Vagina (tissue), 2 donors: ENCODE measurements around the gene SLC17A7.

Source experiments
- POLR2AphosphoS5 ChIP-seq, 2 donors: sonication (generic); formaldehyde crosslinking; IDR thresholded peaks; one replicate each; pipeline ENCODE4 v1.9.0; 2017; ENCODE audit warnings: antibody characterized with exemption in 2 of 2, mild to moderate bottlenecking in 2 of 2, low read depth in 1 of 2; ENCODE audit not compliant: insufficient read depth in 1 of 2
- TF ChIP-seq, protein P1 (sequence below), 3 experiments: fragments of 450-650 bp in 2 of 3; fragments of 200-600 bp in 1 of 3; sonication (generic) in 1 of 3; IDR thresholded peaks; one replicate each; pipeline ENCODE4 v1.5.1; 2017 to 2019; ENCODE audit warnings: antibody characterized with exemption in 3 of 3, mild to moderate bottlenecking in 2 of 3, moderate library complexity in 2 of 3

DNA sequence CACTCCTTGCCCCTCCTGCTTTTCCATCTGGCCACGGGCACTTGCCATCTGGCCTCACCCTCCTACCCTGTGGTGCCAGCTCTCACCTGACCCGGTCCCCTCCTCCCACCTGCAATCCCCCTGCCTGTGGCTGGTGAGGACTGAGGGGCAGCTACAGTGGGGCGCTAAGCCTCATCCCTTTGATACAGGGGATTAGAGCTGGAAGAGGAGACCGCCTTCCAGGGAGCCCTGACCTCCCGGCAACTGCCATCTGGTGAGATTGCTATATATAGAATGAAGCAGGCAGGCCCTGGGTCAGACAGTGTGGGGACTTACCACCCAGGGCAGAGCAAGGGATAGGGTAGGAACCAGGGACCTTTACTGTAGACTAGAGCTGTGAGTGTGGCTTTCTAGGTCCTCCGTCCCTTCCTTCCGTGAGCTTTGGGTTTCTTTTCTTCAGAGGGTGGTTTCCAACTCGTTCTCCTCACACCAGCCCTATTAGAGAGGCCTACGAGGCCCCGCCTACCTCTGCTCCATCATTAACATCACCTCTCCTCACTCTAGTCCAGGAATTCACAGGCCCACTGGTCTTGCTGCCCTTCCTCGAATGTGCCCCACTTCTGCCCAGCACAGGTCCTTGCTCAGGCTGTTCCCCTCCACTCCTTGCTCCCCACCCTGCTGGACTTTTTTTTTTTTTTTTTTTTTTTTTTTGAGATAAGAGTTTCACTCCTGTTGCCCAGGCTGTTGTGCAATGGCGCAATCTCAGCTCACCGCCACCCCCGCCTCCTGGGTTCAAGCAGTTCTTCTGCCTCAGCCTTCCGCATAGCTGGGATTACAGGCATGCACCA is 45.5 kb downstream of the SLC17A7 start:
- TF ChIP-seq, protein P1, sequence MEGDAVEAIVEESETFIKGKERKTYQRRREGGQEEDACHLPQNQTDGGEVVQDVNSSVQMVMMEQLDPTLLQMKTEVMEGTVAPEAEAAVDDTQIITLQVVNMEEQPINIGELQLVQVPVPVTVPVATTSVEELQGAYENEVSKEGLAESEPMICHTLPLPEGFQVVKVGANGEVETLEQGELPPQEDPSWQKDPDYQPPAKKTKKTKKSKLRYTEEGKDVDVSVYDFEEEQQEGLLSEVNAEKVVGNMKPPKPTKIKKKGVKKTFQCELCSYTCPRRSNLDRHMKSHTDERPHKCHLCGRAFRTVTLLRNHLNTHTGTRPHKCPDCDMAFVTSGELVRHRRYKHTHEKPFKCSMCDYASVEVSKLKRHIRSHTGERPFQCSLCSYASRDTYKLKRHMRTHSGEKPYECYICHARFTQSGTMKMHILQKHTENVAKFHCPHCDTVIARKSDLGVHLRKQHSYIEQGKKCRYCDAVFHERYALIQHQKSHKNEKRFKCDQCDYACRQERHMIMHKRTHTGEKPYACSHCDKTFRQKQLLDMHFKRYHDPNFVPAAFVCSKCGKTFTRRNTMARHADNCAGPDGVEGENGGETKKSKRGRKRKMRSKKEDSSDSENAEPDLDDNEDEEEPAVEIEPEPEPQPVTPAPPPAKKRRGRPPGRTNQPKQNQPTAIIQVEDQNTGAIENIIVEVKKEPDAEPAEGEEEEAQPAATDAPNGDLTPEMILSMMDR (IDR thresholded peaks at IDR 0.05), result no peak
- no peak for TF ChIP-seq POLR2AphosphoS5 (IDR thresholded peaks at IDR 0.05; ENCODE audit: insufficient read depth in 1 of 2, low read depth in 1 of 2)
